Stromal cell of bone marrow (primary cell): ENCODE results near the gene ANKRD35.
"Not testable (repeated sequence)": the region's sequence is repeated elsewhere in the genome, so short reads cannot be mapped to it uniquely, and the experiment has no call there.

ENCODE experiments used
- DNase-seq: peaks from one replicate; pipeline ENCODE4 v3.0.0-alpha.2; 2012; ENCODE audit warnings: low read depth

Gene ANKRD35

GRCh38 chr1:145857170-145857569 is 28.5 kb downstream of the ANKRD35 start:
- no peak for DNase-seq

- no peak for DNase-seq
Measured at GRCh38 chr1:145855426-145855948, 30.2 kb downstream of the ANKRD35 start.

- DNase-seq: no peak
Measured at GRCh38 chr1:145849356-145850160, 36.1 kb downstream of the ANKRD35 start.

GRCh38 chr1:145847827-145848226 is 37.8 kb downstream of the ANKRD35 start:
- no peak for DNase-seq

GRCh38 chr1:145846201-145846612 is 39.5 kb downstream of the ANKRD35 start:
- DNase-seq: no peak

- peak; percentile 35 for DNase-seq
Measured at GRCh38 chr1:145845514-145846161, 40.0 kb downstream of the ANKRD35 start, which contains the start of gene NUDT17. Gene NUDT17, plus strand, starts transcription at chr1:145845630. Its CDS starts 11 bp downstream, at chr1:145845641.

- no peak for DNase-seq
Measured at GRCh38 chr1:145845144-145845513, 40.5 kb downstream of the ANKRD35 start.

- DNase-seq: no peak
Measured at GRCh38 chr1:145843031-145843430, 42.6 kb downstream of the ANKRD35 start.

- DNase-seq: no peak
Measured at GRCh38 chr1:145837656-145838055, 48.0 kb downstream of the ANKRD35 start.

- not testable (repeated sequence) for DNase-seq
Measured at GRCh38 chr1:145830810-145831209, 54.9 kb downstream of the ANKRD35 start.

GRCh38 chr1:145828367-145829026 is 57.2 kb downstream of the ANKRD35 start:
- DNase-seq: no peak

- DNase-seq: no peak
Measured at GRCh38 chr1:145827966-145828365, 57.7 kb downstream of the ANKRD35 start.

- no peak for DNase-seq
Measured at GRCh38 chr1:145826030-145826429, 59.6 kb downstream of the ANKRD35 start.

GRCh38 chr1:145824499-145824842 is 61.2 kb downstream of the ANKRD35 start:
- no peak for DNase-seq

GRCh38 chr1:145823565-145824498 is 61.8 kb downstream of the ANKRD35 start, which contains the start of the genes POLR3C and RNF115:
Gene POLR3C, plus strand, starts transcription at chr1:145824200. Its CDS starts 1,577 bp downstream, at chr1:145825777.
Gene RNF115, minus strand, starts transcription at chr1:145824095. Its CDS starts 222 bp downstream, at chr1:145823873.
- DNase-seq: peak; percentile 85

- not testable (repeated sequence) for DNase-seq
Measured at GRCh38 chr1:145822779-145823331, 62.8 kb downstream of the ANKRD35 start.

- DNase-seq: not testable (repeated sequence)
Measured at GRCh38 chr1:145818095-145818494, 67.6 kb downstream of the ANKRD35 start.
